GM06990 (cell line): ENCODE data around the gene RUSF1.
A peak's percentile ranks its signal among the peaks of the same experiment; 100 is the strongest.
"Not testable (repeated sequence)": the region's sequence is repeated elsewhere in the genome, so short reads cannot be mapped to it uniquely, and the experiment has no call there.

Experiments used
- DNase-seq: peaks from one replicate; pipeline ENCODE4 v3.0.0-alpha.2; 2011; ENCODE audit not compliant: insufficient read length; ENCODE audit errors: extremely low read depth
- H3K27me3 ChIP-seq: replicated peaks from 2 replicates; pipeline ENCODE4 v1.6.0; 2011; ENCODE audit warnings: low read length; ENCODE audit not compliant: control insufficient read depth, insufficient read depth
- H3K36me3 ChIP-seq: 2 replicates; pipeline ENCODE4 v1.5.1; 2011; ENCODE audit warnings: low read length; ENCODE audit not compliant: control insufficient read depth, insufficient read depth
- H3K4me3 ChIP-seq: replicated peaks from 2 replicates; pipeline ENCODE4 v1.5.1; 2011; ENCODE audit warnings: low read depth, mild to moderate bottlenecking, control low read depth, low read length
- TF ChIP-seq, protein P1 (sequence below): IDR thresholded peaks from 2 replicates; pipeline ENCODE4 v1.5.1; 2011; ENCODE audit warnings: low read length, control low read depth, mild to moderate bottlenecking, inconsistent platforms; ENCODE audit not compliant: insufficient read depth, poor library complexity, severe bottlenecking

RUSF1 gene

DNA sequence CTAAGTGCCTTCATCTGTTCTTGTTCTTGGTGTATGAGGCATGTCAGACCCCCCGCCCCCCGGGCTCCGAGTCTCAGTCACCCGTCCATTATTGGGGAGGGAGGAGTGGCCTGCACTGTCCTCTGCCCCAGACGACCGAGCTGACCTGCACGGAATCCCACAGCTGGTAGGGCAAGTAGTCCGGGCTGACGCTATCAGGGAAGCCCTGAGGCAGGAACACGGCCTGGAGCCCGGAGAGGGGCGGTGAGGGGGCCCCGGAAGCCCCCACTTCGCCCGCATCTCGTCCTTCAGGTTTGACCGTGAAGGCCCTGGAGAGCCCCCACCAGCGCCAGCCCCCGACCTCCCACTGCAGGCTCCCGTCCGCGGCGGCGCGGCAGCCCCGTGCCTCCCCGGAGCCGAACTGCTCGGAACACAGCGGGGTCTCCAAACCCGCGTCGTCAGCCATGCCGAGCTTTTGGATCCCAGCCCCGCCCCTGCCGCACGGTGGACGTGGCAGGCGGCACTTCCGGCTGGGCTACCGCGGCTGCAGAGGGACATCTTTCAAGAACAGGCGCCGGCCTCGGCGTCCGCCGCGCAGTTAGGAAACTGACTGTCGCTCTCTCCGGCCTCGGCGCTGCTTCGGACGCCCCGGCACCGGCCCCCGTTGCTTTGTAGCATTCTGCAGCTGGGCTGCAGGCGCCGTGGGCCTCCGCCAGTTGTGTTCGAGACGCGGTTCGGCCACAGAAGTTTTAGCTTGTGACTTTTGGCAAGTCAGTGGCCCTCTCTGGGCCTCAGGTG lies at the start of gene RUSF1:
Gene RUSF1 (minus strand): TSS at position 463 of the 777 bp plus-strand sequence. CDS start 18 bp downstream, at position 445.
- TF ChIP-seq, protein P1, sequence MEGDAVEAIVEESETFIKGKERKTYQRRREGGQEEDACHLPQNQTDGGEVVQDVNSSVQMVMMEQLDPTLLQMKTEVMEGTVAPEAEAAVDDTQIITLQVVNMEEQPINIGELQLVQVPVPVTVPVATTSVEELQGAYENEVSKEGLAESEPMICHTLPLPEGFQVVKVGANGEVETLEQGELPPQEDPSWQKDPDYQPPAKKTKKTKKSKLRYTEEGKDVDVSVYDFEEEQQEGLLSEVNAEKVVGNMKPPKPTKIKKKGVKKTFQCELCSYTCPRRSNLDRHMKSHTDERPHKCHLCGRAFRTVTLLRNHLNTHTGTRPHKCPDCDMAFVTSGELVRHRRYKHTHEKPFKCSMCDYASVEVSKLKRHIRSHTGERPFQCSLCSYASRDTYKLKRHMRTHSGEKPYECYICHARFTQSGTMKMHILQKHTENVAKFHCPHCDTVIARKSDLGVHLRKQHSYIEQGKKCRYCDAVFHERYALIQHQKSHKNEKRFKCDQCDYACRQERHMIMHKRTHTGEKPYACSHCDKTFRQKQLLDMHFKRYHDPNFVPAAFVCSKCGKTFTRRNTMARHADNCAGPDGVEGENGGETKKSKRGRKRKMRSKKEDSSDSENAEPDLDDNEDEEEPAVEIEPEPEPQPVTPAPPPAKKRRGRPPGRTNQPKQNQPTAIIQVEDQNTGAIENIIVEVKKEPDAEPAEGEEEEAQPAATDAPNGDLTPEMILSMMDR, result no peak
- Histone ChIP-seq H3K27me3 (no peaks in the 10 kb centered on the region), H3K36me3 (no peaks in the 10 kb centered on the region; the same call in 1 of the 2 replicates), H3K4me3 (peak within 1 kb of the TSS; percentile 95)
- DNase-seq, result peak; percentile 90

GRCh38 chr16:31542763-31543162 lies 34.6 kb upstream of the RUSF1 start:
- H3K36me3 ChIP-seq, result no peaks in the 10 kb centered on the region
- TF ChIP-seq, protein P1, result no peak
- no peaks in the 10 kb centered on the region for H3K27me3 ChIP-seq
- H3K4me3 ChIP-seq, result no peak overlapping the region
- DNase-seq, result no peak

DNA sequence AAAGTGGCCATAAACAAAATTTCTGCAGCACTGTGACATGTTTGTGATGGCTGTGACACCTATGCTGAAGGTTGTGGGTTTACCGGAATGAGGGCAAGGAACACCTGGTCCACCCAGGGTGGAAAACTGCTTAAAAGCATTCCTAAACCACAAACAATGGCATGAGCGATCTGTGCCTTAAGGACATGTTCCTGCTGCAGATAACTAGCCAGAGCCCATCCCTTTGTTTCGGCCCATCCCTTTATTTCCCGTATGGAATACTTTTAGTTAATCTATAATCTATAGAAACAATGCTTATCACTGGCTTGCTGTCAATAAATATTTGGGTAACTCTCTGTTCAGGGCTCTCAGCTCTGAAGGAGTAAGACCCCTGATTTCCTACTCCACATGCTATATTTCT lies 31.6 kb upstream of the RUSF1 start:
- H3K27me3 ChIP-seq, H3K36me3 ChIP-seq, H3K4me3 ChIP-seq, DNase-seq: not testable (repeated sequence)

DNA sequence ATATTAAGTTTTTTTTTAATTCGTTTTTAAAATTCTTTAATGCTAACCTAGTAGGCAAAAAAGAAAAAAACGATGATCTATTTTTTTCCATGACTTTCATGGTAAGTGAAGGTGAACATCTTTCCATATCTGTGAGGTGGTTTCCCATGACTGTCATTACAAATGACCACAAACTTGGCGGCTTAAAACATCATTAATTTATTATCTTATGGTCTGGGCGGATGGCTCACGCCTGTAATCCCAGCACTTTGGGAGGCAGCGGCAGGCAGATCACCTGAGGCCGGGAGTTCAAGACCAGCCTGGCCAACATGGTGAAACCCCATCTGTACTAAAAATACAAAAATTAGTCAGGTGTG lies 30.0 kb upstream of the RUSF1 start:
- not testable (repeated sequence) for H3K36me3 ChIP-seq, H3K27me3 ChIP-seq

GRCh38 chr16:31537362-31538242 lies 29.4 kb upstream of the RUSF1 start:
- H3K36me3 ChIP-seq, result no peaks in the 10 kb centered on the region
- DNase-seq, result no peak
- no peaks in the 10 kb centered on the region for H3K27me3 ChIP-seq
- TF ChIP-seq, protein P1, result no peak
- H3K4me3 ChIP-seq, result no peak overlapping the region

More for the DNA sequence above, 30.0 kb upstream of the RUSF1 start:
- not testable (repeated sequence) for DNase-seq, H3K4me3 ChIP-seq

DNA sequence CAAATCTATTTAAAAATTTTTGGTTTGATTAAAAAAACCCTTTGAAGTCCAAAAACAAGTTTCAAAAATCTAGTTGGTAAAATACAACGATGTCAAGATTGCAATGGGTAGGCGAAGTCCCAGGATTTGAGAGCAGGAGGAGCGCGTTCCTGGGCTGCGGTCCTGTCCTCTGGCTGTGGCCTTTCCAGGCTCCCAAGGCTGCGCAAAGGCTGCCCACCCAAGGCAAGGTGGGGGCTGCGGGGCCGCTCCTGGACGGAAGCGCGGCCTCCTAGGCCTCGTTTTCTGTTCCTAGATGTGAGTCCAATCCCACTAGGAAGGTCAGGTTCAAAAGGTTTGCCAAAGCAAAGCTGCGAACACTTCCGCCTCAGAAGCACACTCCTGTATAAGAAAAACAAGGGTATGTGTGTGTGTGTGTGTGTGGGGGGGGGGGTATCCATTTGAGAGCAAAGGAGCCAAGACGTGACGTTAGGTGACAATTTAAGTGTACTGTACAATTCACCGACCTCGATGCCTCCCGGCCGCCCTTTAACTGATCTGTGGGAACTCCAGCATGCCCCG lies 28.7 kb upstream of the RUSF1 start:
- Histone ChIP-seq H3K36me3 (no peaks in the 10 kb centered on the region), H3K27me3 (no peaks in the 10 kb centered on the region), H3K4me3 (no peak overlapping the region)
- TF ChIP-seq, protein P1, result no peak
- no peak for DNase-seq
